ENCODE data around the gene UGT3A1. TPM values are rescaled to one million over a fixed set of nuclear protein-coding genes. Genes with fewer than 3 reads are reported as not detected.
"Not testable (repeated sequence)": the region's sequence is repeated elsewhere in the genome, so short reads cannot be mapped to it uniquely, and the experiment has no call there.

UGT3A1 gene, protein sequence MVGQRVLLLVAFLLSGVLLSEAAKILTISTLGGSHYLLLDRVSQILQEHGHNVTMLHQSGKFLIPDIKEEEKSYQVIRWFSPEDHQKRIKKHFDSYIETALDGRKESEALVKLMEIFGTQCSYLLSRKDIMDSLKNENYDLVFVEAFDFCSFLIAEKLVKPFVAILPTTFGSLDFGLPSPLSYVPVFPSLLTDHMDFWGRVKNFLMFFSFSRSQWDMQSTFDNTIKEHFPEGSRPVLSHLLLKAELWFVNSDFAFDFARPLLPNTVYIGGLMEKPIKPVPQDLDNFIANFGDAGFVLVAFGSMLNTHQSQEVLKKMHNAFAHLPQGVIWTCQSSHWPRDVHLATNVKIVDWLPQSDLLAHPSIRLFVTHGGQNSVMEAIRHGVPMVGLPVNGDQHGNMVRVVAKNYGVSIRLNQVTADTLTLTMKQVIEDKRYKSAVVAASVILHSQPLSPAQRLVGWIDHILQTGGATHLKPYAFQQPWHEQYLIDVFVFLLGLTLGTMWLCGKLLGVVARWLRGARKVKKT
- under 1 TPM in 1 of 4 donors, not detected in 3; 0.23 TPM for total RNA-seq

DNA sequence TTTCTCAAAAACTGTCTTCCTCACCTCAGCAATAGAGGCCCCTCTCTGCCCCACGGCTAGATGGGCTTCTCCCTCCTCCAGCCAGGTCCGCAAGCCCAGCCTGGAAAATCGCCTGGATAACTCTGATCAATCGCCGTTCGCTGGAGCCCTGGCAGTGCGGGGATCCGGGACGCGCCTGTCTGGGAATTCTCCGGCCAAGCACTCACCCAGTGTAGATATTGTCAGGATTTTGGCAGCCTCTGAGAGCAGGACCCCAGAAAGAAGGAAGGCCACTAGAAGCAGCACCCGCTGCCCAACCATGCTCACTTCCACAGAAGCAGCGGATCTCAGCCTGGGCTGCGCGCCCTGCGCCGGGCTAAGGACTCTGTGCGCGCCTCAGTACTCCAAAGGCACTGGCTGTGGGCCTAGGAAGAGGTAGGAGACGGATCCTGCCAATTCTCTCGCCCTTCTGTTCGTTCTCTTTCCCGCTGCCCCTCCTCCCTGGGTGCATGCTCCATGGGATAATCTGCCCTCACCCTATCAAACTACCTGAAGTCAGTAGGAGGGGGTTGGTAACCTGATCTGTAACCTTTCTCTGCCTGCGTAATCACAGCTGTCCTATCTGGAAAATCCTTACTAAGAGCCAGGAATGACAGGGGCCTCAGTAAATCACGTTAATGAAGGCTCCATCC is at the start of gene UGT3A1:
Gene UGT3A1, minus strand, starts transcription at position 450 of the 671 bp plus-strand sequence. Its CDS starts 150 bp downstream, at position 300.
- intact Hi-C loops (cut with DNase I; ENCODE audit: low total_unique reads) = no loop called here
- TF ChIP-seq, protein P1, sequence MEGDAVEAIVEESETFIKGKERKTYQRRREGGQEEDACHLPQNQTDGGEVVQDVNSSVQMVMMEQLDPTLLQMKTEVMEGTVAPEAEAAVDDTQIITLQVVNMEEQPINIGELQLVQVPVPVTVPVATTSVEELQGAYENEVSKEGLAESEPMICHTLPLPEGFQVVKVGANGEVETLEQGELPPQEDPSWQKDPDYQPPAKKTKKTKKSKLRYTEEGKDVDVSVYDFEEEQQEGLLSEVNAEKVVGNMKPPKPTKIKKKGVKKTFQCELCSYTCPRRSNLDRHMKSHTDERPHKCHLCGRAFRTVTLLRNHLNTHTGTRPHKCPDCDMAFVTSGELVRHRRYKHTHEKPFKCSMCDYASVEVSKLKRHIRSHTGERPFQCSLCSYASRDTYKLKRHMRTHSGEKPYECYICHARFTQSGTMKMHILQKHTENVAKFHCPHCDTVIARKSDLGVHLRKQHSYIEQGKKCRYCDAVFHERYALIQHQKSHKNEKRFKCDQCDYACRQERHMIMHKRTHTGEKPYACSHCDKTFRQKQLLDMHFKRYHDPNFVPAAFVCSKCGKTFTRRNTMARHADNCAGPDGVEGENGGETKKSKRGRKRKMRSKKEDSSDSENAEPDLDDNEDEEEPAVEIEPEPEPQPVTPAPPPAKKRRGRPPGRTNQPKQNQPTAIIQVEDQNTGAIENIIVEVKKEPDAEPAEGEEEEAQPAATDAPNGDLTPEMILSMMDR (IDR thresholded peaks at IDR 0.05) = no peak
- no peak for TF ChIP-seq POLR2A (IDR thresholded peaks at IDR 0.05)
- DNase-seq (ENCODE audit: low spot score in 2 of 2) = no peak
- no peak within 1 kb of the TSS for H3K4me3 ChIP-seq (ENCODE audit: low read depth, poor library complexity, severe bottlenecking)
- WGBS, 2 donors = 5 to 13% methylated on average over 21 to 25 of the region's 25 CpGs

DNA sequence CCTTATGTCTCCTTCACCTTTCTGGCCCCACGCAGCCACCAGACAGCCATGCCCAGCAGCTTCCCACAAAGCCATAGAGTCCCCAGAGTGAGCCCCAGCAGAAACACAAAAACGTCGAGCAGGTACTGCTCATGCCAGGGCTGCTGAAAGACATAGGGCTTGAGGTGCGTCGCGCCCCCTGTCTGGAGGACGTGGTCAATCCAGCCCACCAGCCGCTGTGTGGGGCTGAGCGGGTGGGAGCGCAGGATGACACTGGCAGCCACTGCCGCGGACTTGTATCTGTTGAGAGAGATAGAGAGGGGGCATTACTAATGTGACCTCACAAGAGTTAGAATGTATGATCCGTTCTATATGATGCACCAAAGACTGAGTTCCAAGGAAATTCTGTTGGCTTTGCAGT is 44.5 kb upstream of the UGT3A1 start:
- no peak for TF ChIP-seq POLR2A (IDR thresholded peaks at IDR 0.05)
- TF ChIP-seq, protein P1 (IDR thresholded peaks at IDR 0.05) = no peak
- no peak overlapping the region for H3K4me3 ChIP-seq (ENCODE audit: low read depth, poor library complexity, severe bottlenecking)
- no peak for DNase-seq (ENCODE audit: low spot score in 2 of 2)
- intact Hi-C loops (cut with DNase I; ENCODE audit: low total_unique reads) = no loop called here
- 93% methylated on average over 13 of the region's 13 CpGs for WGBS, 2 donors

DNA sequence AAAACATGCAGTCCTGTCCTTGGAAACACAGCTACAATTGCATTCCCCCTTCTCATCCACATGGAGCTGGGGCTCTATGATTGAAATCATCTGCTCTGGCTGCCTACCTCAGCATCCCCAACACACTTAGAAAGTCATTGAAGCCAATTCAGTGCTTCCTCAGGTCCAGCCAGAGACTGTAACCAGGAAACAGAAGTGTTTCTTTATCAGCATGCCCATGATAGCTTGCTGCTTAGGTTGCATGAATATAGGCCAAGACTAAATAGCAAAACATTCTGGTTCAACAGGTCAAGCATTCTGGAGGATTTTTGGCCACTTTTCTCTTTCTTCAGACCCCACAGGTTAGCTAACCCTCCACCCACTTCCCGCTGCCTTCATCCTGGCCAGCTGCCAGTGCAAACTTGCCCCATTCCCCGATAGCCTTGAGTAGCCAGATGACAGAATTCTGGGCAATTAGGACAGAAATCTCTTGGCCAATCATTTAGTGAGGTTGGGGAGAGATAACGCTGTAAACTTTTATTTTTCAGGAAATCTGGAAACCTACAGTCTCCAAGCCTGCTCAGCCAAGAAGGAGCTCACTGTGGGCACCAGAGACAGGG is 43.4 kb upstream of the UGT3A1 start:
- intact Hi-C loops (cut with DNase I; ENCODE audit: low total_unique reads); DNase-seq (ENCODE audit: low spot score in 2 of 2); H3K4me3 ChIP-seq (ENCODE audit: low read depth, poor library complexity, severe bottlenecking): not testable (repeated sequence)
- 66 to 67% methylated on average over 3 of the region's 3 CpGs for WGBS, 2 donors

DNA sequence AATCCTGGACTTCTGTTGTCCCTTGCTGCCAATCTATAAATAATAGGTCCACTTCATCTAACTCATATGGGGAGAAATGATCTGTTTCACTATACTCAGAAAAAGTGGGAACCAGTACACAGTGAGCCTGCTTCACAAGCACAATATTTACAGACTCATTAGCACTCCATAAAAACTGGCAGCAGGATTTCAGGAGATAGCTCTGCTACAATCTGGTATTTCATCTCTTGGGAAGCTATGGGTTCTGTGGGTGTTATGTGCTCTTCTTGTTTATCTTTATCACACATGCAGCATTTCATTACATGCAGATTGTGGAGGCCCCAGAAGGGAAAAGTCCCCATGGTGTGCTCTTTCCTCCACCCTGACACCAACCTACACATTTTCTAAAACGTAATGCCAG is 42.3 kb upstream of the UGT3A1 start:
- H3K4me3 ChIP-seq (ENCODE audit: low read depth, poor library complexity, severe bottlenecking) = no peak overlapping the region
- TF ChIP-seq, protein P1 (IDR thresholded peaks at IDR 0.05) = no peak
- TF ChIP-seq POLR2A (IDR thresholded peaks at IDR 0.05) = no peak
- intact Hi-C loops (cut with DNase I; ENCODE audit: low total_unique reads) = no loop called here
- DNase-seq (ENCODE audit: low spot score in 2 of 2) = no peak
- WGBS, 2 donors = 69 to 72% methylated on average over 1 of the region's 1 CpG

DNA sequence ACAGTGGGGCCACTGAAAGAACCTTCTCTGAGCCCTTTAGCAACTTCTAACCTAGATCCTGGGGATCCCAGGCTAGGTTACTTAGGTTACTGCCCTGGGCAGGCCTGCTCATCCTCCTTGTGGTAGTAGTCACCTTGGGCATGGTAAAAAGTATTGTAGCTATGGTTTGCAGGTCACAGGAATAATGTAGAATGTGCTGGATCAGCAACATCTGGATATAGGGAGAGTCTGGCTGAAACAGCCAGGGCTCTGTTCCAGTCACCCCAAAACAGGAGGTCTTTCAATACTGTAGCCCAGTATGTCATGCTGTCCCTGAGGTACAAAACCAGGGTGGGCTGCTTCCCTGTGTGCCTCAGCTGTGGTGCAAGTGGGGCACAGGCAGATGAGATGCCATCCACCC is 41.9 kb upstream of the UGT3A1 start:
- TF ChIP-seq, protein P1 (IDR thresholded peaks at IDR 0.05) = no peak
- TF ChIP-seq POLR2A (IDR thresholded peaks at IDR 0.05) = no peak
- no peak overlapping the region for H3K4me3 ChIP-seq (ENCODE audit: low read depth, poor library complexity, severe bottlenecking)
- DNase-seq (ENCODE audit: low spot score in 2 of 2) = no peak
- intact Hi-C loops (cut with DNase I; ENCODE audit: low total_unique reads) = no loop called here

DNA sequence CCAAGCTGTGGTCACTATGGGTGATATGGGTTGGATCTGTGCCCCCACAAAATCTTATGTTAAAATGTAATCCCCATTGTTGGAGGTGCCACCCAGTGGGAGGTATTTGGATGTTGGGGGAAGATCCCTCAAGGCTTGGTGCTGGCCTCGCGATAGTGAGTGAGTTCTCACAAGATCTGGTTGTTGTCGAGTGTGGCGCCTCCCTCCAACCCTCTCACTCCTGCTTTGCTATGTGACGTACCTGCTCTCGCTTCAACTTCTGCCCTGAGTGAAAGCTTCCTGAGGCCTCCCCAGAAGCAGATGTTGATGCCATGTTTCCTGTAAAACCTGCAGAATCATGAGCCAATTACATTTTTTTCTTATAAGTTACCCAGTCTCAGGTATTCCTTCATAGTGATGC is 40.0 kb upstream of the UGT3A1 start:
- whole genome bisulfite sequencing, 2 donors = 76 to 84% methylated on average over 6 of the region's 6 CpGs
- no peak for DNase-seq (ENCODE audit: low spot score in 2 of 2)
- no peak overlapping the region for H3K4me3 ChIP-seq (ENCODE audit: low read depth, poor library complexity, severe bottlenecking)
- intact Hi-C loops (cut with DNase I; ENCODE audit: low total_unique reads) = no loop called here
- TF ChIP-seq, protein P1 (IDR thresholded peaks at IDR 0.05) = no peak
- TF ChIP-seq POLR2A (IDR thresholded peaks at IDR 0.05) = no peak

Measured in lower leg skin (tissue), 4 donors.